HepG2 (cell line): Measurements from ENCODE around the gene HHIPL1. TPM values are rescaled to one million over a fixed set of nuclear protein-coding genes. Genes with fewer than 3 reads are reported as not detected.
A peak's percentile ranks its signal among the peaks of the same experiment; 100 is the strongest.

Source experiments
- ASH2L ChIP-seq: fragments of 300-600, 200-600 bp; sonication (generic); IDR thresholded peaks from 2 replicates; pipeline ENCODE4 v1.7.0; 2017; ENCODE audit warnings: low read depth, mild to moderate bottlenecking, moderate library complexity, mixed read lengths, low read length; ENCODE audit not compliant: insufficient read length
- BCL6 ChIP-seq: IDR thresholded peaks from 2 replicates; pipeline ENCODE4 v1.6.1; 2016; ENCODE audit warnings: missing genetic modification reagents, missing compliant biosample characterization
- EZH2 ChIP-seq: conservative IDR thresholded peaks from 2 replicates; pipeline ENCODE4 v1.6.1; 2012; ENCODE audit warnings: mild to moderate bottlenecking, low read depth, low read length, moderate library complexity
- HIVEP1 ChIP-seq: sonication (generic); formaldehyde crosslinking; IDR thresholded peaks from 2 replicates; pipeline ENCODE4 v1.4.0; 2020; ENCODE audit warnings: mild to moderate bottlenecking, missing genetic modification reagents
- KAT7 ChIP-seq: IDR thresholded peaks from 2 replicates; pipeline ENCODE4 v1.6.1; 2018; ENCODE audit warnings: borderline replicate concordance, missing compliant biosample characterization
- KDM1A ChIP-seq: IDR thresholded peaks from 2 replicates; pipeline ENCODE4 v1.6.1; 2016; ENCODE audit warnings: missing compliant biosample characterization
- KMT2B ChIP-seq: IDR thresholded peaks from 2 replicates; pipeline ENCODE4 v1.6.1; 2016; ENCODE audit warnings: missing genetic modification reagents, missing compliant biosample characterization
- MIXL1 ChIP-seq: IDR thresholded peaks from 2 replicates; pipeline ENCODE4 v1.6.1; 2016
- NFIC ChIP-seq: IDR thresholded peaks from 2 replicates; pipeline ENCODE4 v1.6.1; 2012; ENCODE audit warnings: mild to moderate bottlenecking, low read length, inconsistent platforms
- SMAD1 ChIP-seq: sonication (generic); formaldehyde crosslinking; IDR thresholded peaks from 2 replicates; pipeline ENCODE4 v1.4.0; 2020; ENCODE audit warnings: missing genetic modification reagents, low read depth, mild to moderate bottlenecking, borderline replicate concordance
- SNAPC2 ChIP-seq: sonication (generic); formaldehyde crosslinking; IDR thresholded peaks from 2 replicates; pipeline ENCODE4 v1.8.1; 2022; ENCODE audit warnings: mild to moderate bottlenecking, missing genetic modification reagents
- ZFP82 ChIP-seq: sonication (generic); formaldehyde crosslinking; IDR thresholded peaks from 2 replicates; pipeline ENCODE4 v1.5.1; 2020; ENCODE audit warnings: mild to moderate bottlenecking, missing genetic modification reagents, borderline replicate concordance
- ZNF235 ChIP-seq: sonication (generic); formaldehyde crosslinking; IDR thresholded peaks from 2 replicates; pipeline ENCODE4 v1.8.1; 2023; ENCODE audit warnings: mild to moderate bottlenecking, missing genetic modification reagents, borderline replicate concordance
- ZNF430 ChIP-seq: sonication (generic); formaldehyde crosslinking; IDR thresholded peaks from 2 replicates; pipeline ENCODE4 v1.9.0; 2021; ENCODE audit warnings: mild to moderate bottlenecking, missing genetic modification reagents
- ZNF598 ChIP-seq: sonication (generic); formaldehyde crosslinking; IDR thresholded peaks from 2 replicates; pipeline ENCODE4 v1.5.1; 2020; ENCODE audit warnings: mild to moderate bottlenecking, missing genetic modification reagents, borderline replicate concordance
- polyA plus RNA-seq, 8 experiments: library from polyadenylated mRNA; depleted of rRNA in 3 of 8; stranded (reverse) in 7 of 8; unstranded in 1 of 8; fragments of >200 nt; fragmentation: Illumina TruSeq in 4 of 8; extraction: Trizol in 4 of 8; gene quantifications; 2 replicates each; pipeline versions ENCODE4 v1.2.1 to v1.2.3, GENCODE V29; 2011 to 2016; ENCODE audit warnings: low read depth in 4 of 8, missing spikeins in 1 of 8, mixed read lengths in 1 of 8; ENCODE audit not compliant: insufficient read depth in 1 of 8
- total RNA-seq, 5 experiments: library from RNA; depleted of rRNA; stranded (reverse); fragments of >200 nt; fragmentation: Illumina TruSeq; extraction: Trizol; gene quantifications; 2 replicates each; pipeline ENCODE4 v1.2.3, GENCODE V29; 2016; ENCODE audit warnings: low read depth in 1 of 5
- TF ChIP-seq, protein P1 (sequence below): IDR thresholded peaks from 2 replicates; pipeline ENCODE4 v1.6.1; 2016; ENCODE audit warnings: low read depth, control low read depth
- TF ChIP-seq, protein P2 (sequence below): sonication (generic); formaldehyde crosslinking; IDR thresholded peaks from 2 replicates; pipeline ENCODE4 v1.4.0; 2020; ENCODE audit warnings: missing genetic modification reagents, mild to moderate bottlenecking, borderline replicate concordance
- TF ChIP-seq, protein P3 (sequence below): sonication (generic); formaldehyde crosslinking; IDR thresholded peaks from 2 replicates; pipeline ENCODE4 v1.4.0; 2020; ENCODE audit warnings: missing genetic modification reagents
- TF ChIP-seq, protein P4 (sequence below): sonication (generic); formaldehyde crosslinking; IDR thresholded peaks from 2 replicates; pipeline ENCODE4 v1.4.0; 2020; ENCODE audit warnings: missing genetic modification reagents

The HHIPL1 gene
- total and polyA plus RNA-seq, 2 of the 13 experiments (the other 11 are each of a cell fraction or from before 2014, with no cell fraction given) = not detected

DNA sequence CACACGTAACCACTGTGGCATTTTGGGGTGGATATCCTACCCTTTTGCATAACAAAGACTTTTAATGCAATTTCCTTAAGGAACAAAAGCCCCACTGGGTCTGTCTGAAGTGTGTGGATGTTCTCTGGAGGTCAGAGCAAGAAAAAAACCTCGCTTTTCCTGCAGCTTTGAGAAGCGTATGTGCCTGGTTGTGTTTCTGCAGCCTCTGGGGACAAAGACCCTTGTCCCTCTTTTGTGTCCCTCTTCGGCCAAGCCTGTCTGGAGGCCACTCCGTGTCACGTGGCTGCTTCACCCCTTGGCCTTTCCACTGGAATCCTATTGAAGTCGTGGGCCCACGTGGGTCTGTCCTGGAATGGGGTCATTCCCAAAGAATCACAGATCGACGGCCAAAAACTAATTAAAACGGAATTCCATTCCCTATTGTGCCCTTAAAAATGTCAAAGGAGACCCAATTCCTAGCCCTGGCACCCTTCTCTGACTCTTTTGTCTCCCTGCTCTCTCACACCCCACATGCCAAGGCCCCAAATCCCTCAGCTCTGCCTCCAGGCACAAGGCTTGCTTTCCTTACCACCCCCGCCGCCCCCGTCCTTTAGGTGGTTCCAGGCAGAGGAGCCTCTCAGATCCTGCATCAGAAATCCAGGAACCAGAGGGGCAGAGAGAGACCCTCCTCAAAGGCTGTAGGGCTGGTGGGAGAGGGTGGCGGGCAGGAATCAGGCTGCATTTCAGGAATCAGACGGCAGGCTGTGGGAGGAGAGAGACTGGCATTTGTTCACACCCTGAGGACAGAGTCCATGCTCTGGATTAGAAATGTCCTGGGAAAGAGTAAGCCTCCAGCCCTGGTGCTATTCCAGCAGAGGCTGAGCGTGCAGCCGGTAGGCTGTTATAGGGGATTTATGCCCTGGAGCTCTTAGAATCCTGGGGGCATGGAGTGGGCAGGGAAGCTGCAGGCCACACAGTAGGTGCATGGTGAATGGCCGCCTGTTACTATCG is 26.6 kb downstream of the HHIPL1 start (continued):
- TF ChIP-seq, protein P1, sequence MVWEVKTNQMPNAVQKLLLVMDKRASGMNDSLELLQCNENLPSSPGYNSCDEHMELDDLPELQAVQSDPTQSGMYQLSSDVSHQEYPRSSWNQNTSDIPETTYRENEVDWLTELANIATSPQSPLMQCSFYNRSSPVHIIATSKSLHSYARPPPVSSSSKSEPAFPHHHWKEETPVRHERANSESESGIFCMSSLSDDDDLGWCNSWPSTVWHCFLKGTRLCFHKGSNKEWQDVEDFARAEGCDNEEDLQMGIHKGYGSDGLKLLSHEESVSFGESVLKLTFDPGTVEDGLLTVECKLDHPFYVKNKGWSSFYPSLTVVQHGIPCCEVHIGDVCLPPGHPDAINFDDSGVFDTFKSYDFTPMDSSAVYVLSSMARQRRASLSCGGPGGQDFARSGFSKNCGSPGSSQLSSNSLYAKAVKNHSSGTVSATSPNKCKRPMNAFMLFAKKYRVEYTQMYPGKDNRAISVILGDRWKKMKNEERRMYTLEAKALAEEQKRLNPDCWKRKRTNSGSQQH (CRISPR knock-in tag) = no peak
- TF ChIP-seq ZFP82 (CRISPR knock-in tag) (no peak), SNAPC2 (CRISPR knock-in tag) (no peak), HIVEP1 (CRISPR knock-in tag) (no peak), ZNF430 (CRISPR knock-in tag) (no peak), MIXL1 (CRISPR knock-in tag) (no peak), ZNF598 (CRISPR knock-in tag) (no peak), KAT7 (CRISPR knock-in tag) (no peak), BCL6 (CRISPR knock-in tag) (peak; percentile 89), KDM1A (no peak), KMT2B (CRISPR knock-in tag) (no peak), EZH2 (no peak), SMAD1 (CRISPR knock-in tag) (no peak), ASH2L (peak; percentile 41), ZNF235 (no peak), NFIC (no peak)
- TF ChIP-seq, protein P2, sequence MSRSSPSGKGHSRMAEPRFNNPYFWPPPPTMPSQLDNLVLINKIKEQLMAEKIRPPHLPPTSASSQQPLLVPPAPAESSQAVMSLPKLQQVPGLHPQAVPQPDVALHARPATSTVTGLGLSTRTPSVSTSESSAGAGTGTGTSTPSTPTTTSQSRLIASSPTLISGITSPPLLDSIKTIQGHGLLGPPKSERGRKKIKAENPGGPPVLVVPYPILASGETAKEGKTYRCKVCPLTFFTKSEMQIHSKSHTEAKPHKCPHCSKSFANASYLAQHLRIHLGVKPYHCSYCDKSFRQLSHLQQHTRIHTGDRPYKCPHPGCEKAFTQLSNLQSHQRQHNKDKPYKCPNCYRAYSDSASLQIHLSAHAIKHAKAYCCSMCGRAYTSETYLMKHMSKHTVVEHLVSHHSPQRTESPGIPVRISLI (CRISPR knock-in tag) = no peak
- TF ChIP-seq, protein P3, sequence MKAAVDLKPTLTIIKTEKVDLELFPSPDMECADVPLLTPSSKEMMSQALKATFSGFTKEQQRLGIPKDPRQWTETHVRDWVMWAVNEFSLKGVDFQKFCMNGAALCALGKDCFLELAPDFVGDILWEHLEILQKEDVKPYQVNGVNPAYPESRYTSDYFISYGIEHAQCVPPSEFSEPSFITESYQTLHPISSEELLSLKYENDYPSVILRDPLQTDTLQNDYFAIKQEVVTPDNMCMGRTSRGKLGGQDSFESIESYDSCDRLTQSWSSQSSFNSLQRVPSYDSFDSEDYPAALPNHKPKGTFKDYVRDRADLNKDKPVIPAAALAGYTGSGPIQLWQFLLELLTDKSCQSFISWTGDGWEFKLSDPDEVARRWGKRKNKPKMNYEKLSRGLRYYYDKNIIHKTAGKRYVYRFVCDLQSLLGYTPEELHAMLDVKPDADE (CRISPR knock-in tag) = no peak
- TF ChIP-seq, protein P4, sequence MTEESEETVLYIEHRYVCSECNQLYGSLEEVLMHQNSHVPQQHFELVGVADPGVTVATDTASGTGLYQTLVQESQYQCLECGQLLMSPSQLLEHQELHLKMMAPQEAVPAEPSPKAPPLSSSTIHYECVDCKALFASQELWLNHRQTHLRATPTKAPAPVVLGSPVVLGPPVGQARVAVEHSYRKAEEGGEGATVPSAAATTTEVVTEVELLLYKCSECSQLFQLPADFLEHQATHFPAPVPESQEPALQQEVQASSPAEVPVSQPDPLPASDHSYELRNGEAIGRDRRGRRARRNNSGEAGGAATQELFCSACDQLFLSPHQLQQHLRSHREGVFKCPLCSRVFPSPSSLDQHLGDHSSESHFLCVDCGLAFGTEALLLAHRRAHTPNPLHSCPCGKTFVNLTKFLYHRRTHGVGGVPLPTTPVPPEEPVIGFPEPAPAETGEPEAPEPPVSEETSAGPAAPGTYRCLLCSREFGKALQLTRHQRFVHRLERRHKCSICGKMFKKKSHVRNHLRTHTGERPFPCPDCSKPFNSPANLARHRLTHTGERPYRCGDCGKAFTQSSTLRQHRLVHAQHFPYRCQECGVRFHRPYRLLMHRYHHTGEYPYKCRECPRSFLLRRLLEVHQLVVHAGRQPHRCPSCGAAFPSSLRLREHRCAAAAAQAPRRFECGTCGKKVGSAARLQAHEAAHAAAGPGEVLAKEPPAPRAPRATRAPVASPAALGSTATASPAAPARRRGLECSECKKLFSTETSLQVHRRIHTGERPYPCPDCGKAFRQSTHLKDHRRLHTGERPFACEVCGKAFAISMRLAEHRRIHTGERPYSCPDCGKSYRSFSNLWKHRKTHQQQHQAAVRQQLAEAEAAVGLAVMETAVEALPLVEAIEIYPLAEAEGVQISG (CRISPR knock-in tag) = no peak
